Hepatocyte (in vitro differentiated cells): Measurements from ENCODE around the gene SPSB2. TPM values are rescaled to one million over a fixed set of nuclear protein-coding genes. Genes with fewer than 3 reads are reported as not detected.

ENCODE experiments used
- DNase-seq: peaks from one replicate; pipeline ENCODE4 v3.0.0-alpha.2; 2016; ENCODE audit warnings: low spot score
- H2AFZ ChIP-seq: fragments of 200-600 bp; sonication (generic); 2 replicates; pipeline ENCODE4 v1.6.0; 2016; ENCODE audit warnings: antibody characterized with exemption, mild to moderate bottlenecking
- H3K27ac ChIP-seq: fragments of 200-600 bp; sonication (generic); 2 replicates; pipeline ENCODE4 v1.5.1; 2016; ENCODE audit warnings: mild to moderate bottlenecking
- H3K27me3 ChIP-seq: fragments of 200-600 bp; sonication (generic); 2 replicates; pipeline ENCODE4 v1.6.1; 2016
- H3K36me3 ChIP-seq: fragments of 200-600 bp; sonication (generic); replicated peaks from 2 replicates; pipeline ENCODE4 v1.5.1; 2016; ENCODE audit warnings: low read depth; ENCODE audit not compliant: insufficient read depth
- H3K4me1 ChIP-seq: fragments of 200-600 bp; sonication (generic); 2 replicates; pipeline ENCODE4 v1.5.1; 2016; ENCODE audit warnings: mild to moderate bottlenecking, moderate library complexity; ENCODE audit not compliant: insufficient read depth
- H3K4me2 ChIP-seq: fragments of 200-600 bp; sonication (generic); 2 replicates; pipeline ENCODE4 v1.6.0; 2016
- H3K4me3 ChIP-seq: fragments of 200-600 bp; sonication (generic); 2 replicates; pipeline ENCODE4 v1.5.1; 2016; ENCODE audit warnings: mild to moderate bottlenecking
- H3K79me2 ChIP-seq: fragments of 200-600 bp; sonication (generic); 2 replicates; pipeline ENCODE4 v1.6.0; 2017; ENCODE audit warnings: mild to moderate bottlenecking
- H3K9me2 ChIP-seq: fragments of 200-600 bp; sonication (generic); replicated peaks from 2 replicates; pipeline ENCODE4 v1.6.0; 2017; ENCODE audit warnings: mild to moderate bottlenecking; ENCODE audit not compliant: insufficient read depth
- H3K9me3 ChIP-seq: fragments of 200-600 bp; sonication (generic); 2 replicates; pipeline ENCODE4 v1.5.1; 2016; ENCODE audit warnings: low read depth, mild to moderate bottlenecking
- H4K20me1 ChIP-seq: fragments of 200-600 bp; sonication (generic); 2 replicates; pipeline ENCODE4 v1.6.0; 2016; ENCODE audit warnings: mild to moderate bottlenecking; ENCODE audit not compliant: insufficient read depth, poor library complexity, severe bottlenecking
- EZH2 ChIP-seq: fragments of 200-600 bp; sonication (generic); IDR thresholded peaks from 2 replicates; pipeline ENCODE4 v1.6.1; 2016; ENCODE audit warnings: antibody characterized with exemption, mild to moderate bottlenecking, borderline replicate concordance
- EZH2phosphoT487 ChIP-seq: fragments of 200-600 bp; sonication (generic); IDR thresholded peaks from one replicate; pipeline ENCODE4 v1.6.1; 2018; ENCODE audit warnings: antibody characterized with exemption, mild to moderate bottlenecking, low read depth, moderate library complexity; ENCODE audit not compliant: unreplicated experiment, severe bottlenecking
- WGBS: methylation state at CpG from one replicate; pipeline ENCODE4 v1.1.6; 2016; ENCODE audit warnings: low lambda C conversion rate; ENCODE audit errors: missing lambda C conversion rate; 5-methylcytosine and 5-hydroxymethylcytosine counted together
- polyA plus RNA-seq: library from polyadenylated mRNA; unstranded; fragments of >200 nt; fragmentation: Nextera tagmentation; extraction: Ambion mirVana; gene quantifications from 2 replicates; pipeline ENCODE4 v1.2.1, GENCODE V29; 2016
- total RNA-seq: library from RNA; depleted of rRNA; stranded (reverse); fragments of >200 nt; gene quantifications from 2 replicates; pipeline ENCODE4 v1.2.3, GENCODE V29; 2014
- TF ChIP-seq, protein P1 (sequence below): fragments of 200-600 bp; sonication (generic); IDR thresholded peaks from 2 replicates; pipeline ENCODE4 v1.5.1; 2016; ENCODE audit warnings: antibody characterized with exemption, mild to moderate bottlenecking; ENCODE audit not compliant: poor library complexity

Gene SPSB2
- total and polyA plus RNA-seq, 2 experiments from 2014 or later = 11.0 to 14.1 TPM

DNA sequence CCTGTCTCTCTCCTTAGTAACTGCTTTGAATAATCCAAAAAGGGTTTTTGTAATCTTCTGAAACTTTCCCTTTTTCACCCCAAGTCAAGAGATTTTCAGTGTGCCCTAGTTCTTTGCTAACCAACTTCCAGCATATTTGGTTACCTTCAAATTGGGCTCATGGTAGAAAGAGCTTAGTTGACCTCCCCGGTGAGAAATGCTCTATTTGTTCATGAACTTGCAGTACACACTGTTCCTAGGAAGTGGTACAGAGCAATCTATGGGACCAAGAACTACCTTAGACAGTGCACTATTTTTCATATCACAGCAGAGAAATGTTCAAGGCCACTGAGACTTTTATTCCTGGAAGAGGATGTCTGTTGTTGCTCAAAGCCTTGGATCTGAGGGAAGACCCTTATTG lies 19.5 kb downstream of the SPSB2 start:
- Histone ChIP-seq H2AFZ (no peak overlapping the region), H3K27ac (peak overlapping the region; percentile 91), H3K9me2 (no peaks in the 10 kb centered on the region), H4K20me1 (no peaks in the 10 kb centered on the region), H3K36me3 (no peaks in the 10 kb centered on the region), H3K9me3 (no peaks in the 10 kb centered on the region), H3K4me1 (peaks cover 13% of the 10 kb centered on the region), H3K4me3 (peak overlapping the region; percentile 44), H3K27me3 (no peaks in the 10 kb centered on the region), H3K79me2 (peaks cover 27% of the 10 kb centered on the region), H3K4me2 (peak overlapping the region; percentile 81)
- DNase-seq = no peak
- TF ChIP-seq, protein P1, sequence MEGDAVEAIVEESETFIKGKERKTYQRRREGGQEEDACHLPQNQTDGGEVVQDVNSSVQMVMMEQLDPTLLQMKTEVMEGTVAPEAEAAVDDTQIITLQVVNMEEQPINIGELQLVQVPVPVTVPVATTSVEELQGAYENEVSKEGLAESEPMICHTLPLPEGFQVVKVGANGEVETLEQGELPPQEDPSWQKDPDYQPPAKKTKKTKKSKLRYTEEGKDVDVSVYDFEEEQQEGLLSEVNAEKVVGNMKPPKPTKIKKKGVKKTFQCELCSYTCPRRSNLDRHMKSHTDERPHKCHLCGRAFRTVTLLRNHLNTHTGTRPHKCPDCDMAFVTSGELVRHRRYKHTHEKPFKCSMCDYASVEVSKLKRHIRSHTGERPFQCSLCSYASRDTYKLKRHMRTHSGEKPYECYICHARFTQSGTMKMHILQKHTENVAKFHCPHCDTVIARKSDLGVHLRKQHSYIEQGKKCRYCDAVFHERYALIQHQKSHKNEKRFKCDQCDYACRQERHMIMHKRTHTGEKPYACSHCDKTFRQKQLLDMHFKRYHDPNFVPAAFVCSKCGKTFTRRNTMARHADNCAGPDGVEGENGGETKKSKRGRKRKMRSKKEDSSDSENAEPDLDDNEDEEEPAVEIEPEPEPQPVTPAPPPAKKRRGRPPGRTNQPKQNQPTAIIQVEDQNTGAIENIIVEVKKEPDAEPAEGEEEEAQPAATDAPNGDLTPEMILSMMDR = no peak
- TF ChIP-seq EZH2phosphoT487 (no peak), EZH2 (no peak)
- WGBS = 77% methylated on average over 1 of the region's 1 CpG

DNA sequence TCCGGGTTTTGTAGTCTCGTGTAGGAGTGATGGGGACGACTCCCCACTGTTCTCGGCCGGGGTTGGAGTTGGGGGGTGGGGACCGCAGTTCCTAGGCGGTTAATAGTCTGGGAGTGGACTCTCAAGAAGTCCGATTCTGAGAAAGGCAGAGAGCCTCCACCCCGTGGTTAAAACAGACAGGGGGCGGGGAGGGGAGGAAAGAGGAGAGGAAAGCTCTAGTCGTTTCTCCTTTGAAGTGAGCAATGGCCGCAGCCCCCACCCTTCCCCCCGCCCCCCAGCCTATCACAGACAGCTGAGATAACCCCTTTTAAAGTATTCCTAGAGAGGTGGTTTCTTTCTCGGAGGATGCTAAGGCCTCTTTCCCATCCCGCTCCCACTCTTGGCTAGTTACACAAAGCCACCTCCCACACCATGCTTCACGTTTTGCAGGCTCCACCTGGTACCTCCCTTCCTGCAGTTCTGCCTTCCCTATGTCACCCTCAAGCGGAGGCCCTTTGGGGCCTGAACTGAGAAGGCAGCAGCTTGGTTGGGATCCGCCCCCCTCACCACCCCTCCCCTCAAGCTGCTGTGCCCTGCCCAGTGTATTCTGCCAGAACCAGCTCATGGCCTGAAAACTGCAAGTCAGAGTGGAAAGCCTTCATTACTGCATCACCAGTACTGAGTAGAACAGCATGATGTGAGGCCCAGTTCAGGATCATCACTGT lies 20.3 kb downstream of the SPSB2 start:
- peak overlapping the region; percentile 44 for H3K4me3 ChIP-seq
- DNase-seq = peak; percentile 80
- H3K4me1 ChIP-seq = peaks cover 13% of the 10 kb centered on the region
- H3K27me3 ChIP-seq = no peaks in the 10 kb centered on the region
- H3K9me2 ChIP-seq = no peaks in the 10 kb centered on the region
- H3K79me2 ChIP-seq = peaks cover 27% of the 10 kb centered on the region
- H2AFZ ChIP-seq = no peak overlapping the region
- WGBS = 2% methylated on average over 16 of the region's 18 CpGs
- H3K27ac ChIP-seq = peak overlapping the region; percentile 91
- no peaks in the 10 kb centered on the region for H3K9me3 ChIP-seq
- TF ChIP-seq EZH2 = no peak
- no peak for TF ChIP-seq EZH2phosphoT487
- TF ChIP-seq, protein P1 = no peak
- no peaks in the 10 kb centered on the region for H4K20me1 ChIP-seq
- H3K4me2 ChIP-seq = peak overlapping the region; percentile 81
- no peaks in the 10 kb centered on the region for H3K36me3 ChIP-seq

- under 1% methylated on average over 58 of the region's 65 CpGs for WGBS
- H3K36me3 ChIP-seq = no peaks in the 10 kb centered on the region
- H3K9me3 ChIP-seq = no peaks in the 10 kb centered on the region
- H4K20me1 ChIP-seq = no peaks in the 10 kb centered on the region
- H3K79me2 ChIP-seq = peaks cover 27% of the 10 kb centered on the region
- H2AFZ ChIP-seq = peak within 1 kb of the TSS; percentile 67
- TF ChIP-seq, protein P1 = no peak
- TF ChIP-seq EZH2phosphoT487 (no peak), EZH2 (no peak)
- DNase-seq = peak; percentile 100
- H3K4me2 ChIP-seq = peak within 1 kb of the TSS; percentile 81
- H3K27me3 ChIP-seq = no peaks in the 10 kb centered on the region
- peak within 1 kb of the TSS; percentile 91 for H3K27ac ChIP-seq
- H3K4me3 ChIP-seq = peak within 1 kb of the TSS; percentile 44
- H3K9me2 ChIP-seq = no peaks in the 10 kb centered on the region
- H3K4me1 ChIP-seq = peaks cover 13% of the 10 kb centered on the region
These were observed 21.0 kb downstream of the SPSB2 start, which contains the start of gene USP5 for GRCh38 chr12:6851921-6852650. USP5 (plus strand) TSS chr12:6852150; CDS start chr12:6852180, 30 bp downstream.
